Fibroblast of lung (primary cell): ENCODE data around the gene TGM4. TPM values are rescaled to one million over a fixed set of nuclear protein-coding genes. Genes with fewer than 3 reads are reported as not detected.

Source experiments
- DNase-seq, 2 donors: peaks; one replicate each; pipeline versions ENCODE4 v3.0.0 to v3.0.0-alpha.2; 2010; ENCODE audit warnings: low read depth in 2 of 2
- H2AFZ ChIP-seq: 2 replicates; pipeline ENCODE4 v1.5.1; 2012; ENCODE audit warnings: low read length, control low read depth, inconsistent platforms
- H3K27ac ChIP-seq: 2 replicates; pipeline ENCODE4 v1.5.1; 2011; ENCODE audit warnings: low read length, control low read depth; ENCODE audit not compliant: insufficient read depth
- H3K27me3 ChIP-seq: 2 replicates; pipeline ENCODE4 v1.5.1; 2011; ENCODE audit warnings: mild to moderate bottlenecking, low read length; ENCODE audit not compliant: control insufficient read depth, insufficient read depth
- H3K36me3 ChIP-seq: 2 replicates; pipeline ENCODE4 v1.5.1; 2011; ENCODE audit warnings: low read length; ENCODE audit not compliant: control insufficient read depth, insufficient read depth
- H3K4me1 ChIP-seq: 2 replicates; pipeline ENCODE4 v1.5.1; 2011; ENCODE audit warnings: low read length; ENCODE audit not compliant: control insufficient read depth, insufficient read depth; ENCODE audit errors: extremely low read depth
- H3K4me2 ChIP-seq: 2 replicates; pipeline ENCODE4 v1.5.1; 2011; ENCODE audit warnings: low read length, control low read depth; ENCODE audit not compliant: insufficient read depth; ENCODE audit errors: extremely low read depth
- H3K4me3 ChIP-seq, 4 experiments: fragments of 200-600 bp in 1 of 4; sonication (generic) in 1 of 4; replicated peaks in 1 of 4; 2 replicates each; pipeline ENCODE4 v1.5.1; 2011 to 2016; ENCODE audit warnings: low read length in 4 of 4, low read depth in 3 of 4, mild to moderate bottlenecking in 3 of 4, control low read depth in 2 of 4, inconsistent platforms in 1 of 4, mixed read lengths in 1 of 4; ENCODE audit not compliant: insufficient read depth in 1 of 4; ENCODE audit errors: control extremely low read depth in 1 of 4
- H3K79me2 ChIP-seq: 2 replicates; pipeline ENCODE4 v1.5.1; 2012; ENCODE audit warnings: mild to moderate bottlenecking, low read length, inconsistent platforms; ENCODE audit not compliant: control insufficient read depth, insufficient read depth
- H3K9ac ChIP-seq: 2 replicates; pipeline ENCODE4 v1.5.1; 2011; ENCODE audit warnings: mild to moderate bottlenecking, low read length, control low read depth; ENCODE audit not compliant: insufficient read depth
- H3K9me3 ChIP-seq: 2 replicates; pipeline ENCODE4 v1.5.1; 2012; ENCODE audit warnings: low read depth, low read length; ENCODE audit not compliant: control insufficient read depth, insufficient read depth
- H4K20me1 ChIP-seq: 2 replicates; pipeline ENCODE4 v1.5.1; 2011; ENCODE audit warnings: low read length; ENCODE audit not compliant: control insufficient read depth, insufficient read depth; ENCODE audit errors: extremely low read depth
- EZH2 ChIP-seq: IDR thresholded peaks from 2 replicates; pipeline ENCODE4 v1.5.1; 2012; ENCODE audit warnings: low read length, control low read depth, mild to moderate bottlenecking; ENCODE audit errors: missing control alignments
- polyA plus RNA-seq, 2 donors: library from polyadenylated mRNA; depleted of rRNA in 1 of 2; stranded (reverse) in 1 of 2; unstranded in 1 of 2; fragments of >200 nt; gene quantifications; 2 replicates each; pipeline ENCODE4 v1.2.1, GENCODE V29; 2011 to 2012; ENCODE audit warnings: missing spikeins in 1 of 2
- total RNA-seq: library from RNA; depleted of rRNA; stranded (reverse); fragments of >200 nt; gene quantifications from 2 replicates; pipeline ENCODE4 v1.2.1, GENCODE V29; 2014
- TF ChIP-seq, protein P1 (sequence below), 2 donors: IDR thresholded peaks in 1 of 2; conservative IDR thresholded peaks in 1 of 2; 1 replicate in 1 of 2; 2 replicates in 1 of 2; pipeline ENCODE4 v1.5.1; 2011 to 2012; ENCODE audit warnings: low read length in 2 of 2, control low read depth in 1 of 2, inconsistent platforms in 1 of 2, low read depth in 1 of 2, mild to moderate bottlenecking in 1 of 2

The TGM4 gene
- total and polyA plus RNA-seq, 2 donors (not counting 1 experiment from before 2014, with no cell fraction given) = not detected

DNA sequence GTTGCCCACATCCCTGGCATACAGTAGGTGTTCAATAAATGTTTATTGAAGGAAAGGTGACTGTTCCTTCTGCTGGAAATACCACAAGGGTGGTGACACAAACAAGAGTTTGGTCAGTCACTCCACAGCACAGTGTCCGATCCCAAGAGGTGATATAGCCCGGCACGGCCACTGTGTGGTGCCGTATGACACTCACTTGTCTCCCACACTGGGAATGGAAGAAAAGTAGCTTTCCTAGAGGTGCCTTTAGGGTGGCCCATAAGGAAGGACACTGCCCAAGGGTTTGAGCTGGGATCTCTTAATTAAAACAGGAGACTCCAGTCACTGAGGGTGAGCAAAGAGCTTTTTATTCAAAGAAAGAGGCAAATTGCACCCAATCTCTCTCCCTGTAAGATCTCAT, 40.5 kb downstream of the TGM4 start:
- H3K4me1 ChIP-seq = no peaks in the 10 kb centered on the region
- DNase-seq = no peak
- no peak for TF ChIP-seq EZH2
- TF ChIP-seq, protein P1, sequence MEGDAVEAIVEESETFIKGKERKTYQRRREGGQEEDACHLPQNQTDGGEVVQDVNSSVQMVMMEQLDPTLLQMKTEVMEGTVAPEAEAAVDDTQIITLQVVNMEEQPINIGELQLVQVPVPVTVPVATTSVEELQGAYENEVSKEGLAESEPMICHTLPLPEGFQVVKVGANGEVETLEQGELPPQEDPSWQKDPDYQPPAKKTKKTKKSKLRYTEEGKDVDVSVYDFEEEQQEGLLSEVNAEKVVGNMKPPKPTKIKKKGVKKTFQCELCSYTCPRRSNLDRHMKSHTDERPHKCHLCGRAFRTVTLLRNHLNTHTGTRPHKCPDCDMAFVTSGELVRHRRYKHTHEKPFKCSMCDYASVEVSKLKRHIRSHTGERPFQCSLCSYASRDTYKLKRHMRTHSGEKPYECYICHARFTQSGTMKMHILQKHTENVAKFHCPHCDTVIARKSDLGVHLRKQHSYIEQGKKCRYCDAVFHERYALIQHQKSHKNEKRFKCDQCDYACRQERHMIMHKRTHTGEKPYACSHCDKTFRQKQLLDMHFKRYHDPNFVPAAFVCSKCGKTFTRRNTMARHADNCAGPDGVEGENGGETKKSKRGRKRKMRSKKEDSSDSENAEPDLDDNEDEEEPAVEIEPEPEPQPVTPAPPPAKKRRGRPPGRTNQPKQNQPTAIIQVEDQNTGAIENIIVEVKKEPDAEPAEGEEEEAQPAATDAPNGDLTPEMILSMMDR (conservative IDR thresholded peaks at IDR 0.05 in 1 of 2, IDR thresholded peaks at IDR 0.05 in 1 of 2; ENCODE audit: low read depth in 1 of 2, low read length in 2 of 2) = peak in 1 of 2 donors; percentile 40
- no peak overlapping the region for H3K4me3 ChIP-seq
- H3K79me2 ChIP-seq = no peaks in the 10 kb centered on the region
- no peak overlapping the region for H2AFZ ChIP-seq
- no peak overlapping the region for H3K27ac ChIP-seq
- no peak overlapping the region for H3K9ac ChIP-seq
- no peak overlapping the region for H3K4me2 ChIP-seq
- H4K20me1 ChIP-seq = no peaks in the 10 kb centered on the region
- H3K9me3 ChIP-seq = no peaks in the 10 kb centered on the region
- no peaks in the 10 kb centered on the region for H3K27me3 ChIP-seq
- peaks cover 2% of the 10 kb centered on the region for H3K36me3 ChIP-seq

DNA sequence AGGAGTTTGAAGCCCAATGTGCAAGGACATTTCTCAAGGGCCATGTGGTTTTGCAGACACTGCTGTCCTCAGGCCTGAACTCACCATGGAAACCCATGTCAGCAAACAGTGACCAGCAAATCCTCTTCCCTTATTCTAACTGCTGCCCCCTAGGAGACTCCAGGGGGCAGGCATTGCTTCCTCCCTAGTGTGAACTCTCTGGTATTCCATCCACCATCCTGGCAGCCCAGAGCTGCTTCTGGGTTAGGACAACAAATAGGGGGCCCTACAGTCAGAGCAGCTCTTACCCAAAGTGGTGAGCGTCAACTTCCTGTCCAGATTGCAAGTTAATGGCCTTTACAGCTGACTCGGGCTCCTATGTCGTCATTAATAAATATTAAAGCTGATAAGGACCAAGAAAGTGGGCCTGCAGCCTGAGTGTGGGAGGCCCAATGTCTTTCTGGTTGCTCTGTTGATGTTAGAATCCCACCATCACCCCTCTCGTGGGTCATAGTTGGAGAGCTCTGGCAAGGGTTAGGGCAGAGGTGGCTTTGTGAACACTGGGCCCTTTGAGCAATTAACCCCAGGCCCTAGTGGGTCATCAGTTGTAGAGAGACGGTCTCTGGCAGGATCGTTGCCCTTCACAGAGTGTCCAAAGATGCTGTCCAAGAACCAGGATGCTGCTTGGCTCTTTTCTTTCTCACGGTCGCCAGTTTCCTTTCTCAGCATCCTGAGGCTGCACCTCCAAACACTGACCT, 41.5 kb downstream of the TGM4 start:
- no peak overlapping the region for H3K27ac ChIP-seq
- no peak overlapping the region for H3K4me2 ChIP-seq
- no peak overlapping the region for H3K9ac ChIP-seq
- no peaks in the 10 kb centered on the region for H4K20me1 ChIP-seq
- DNase-seq = peak in 1 of 2 donors; percentile 28
- H2AFZ ChIP-seq = no peak overlapping the region
- H3K4me3 ChIP-seq = no peak overlapping the region
- no peaks in the 10 kb centered on the region for H3K9me3 ChIP-seq
- no peaks in the 10 kb centered on the region for H3K79me2 ChIP-seq
- peaks cover 2% of the 10 kb centered on the region for H3K36me3 ChIP-seq
- no peaks in the 10 kb centered on the region for H3K27me3 ChIP-seq
- no peaks in the 10 kb centered on the region for H3K4me1 ChIP-seq
- TF ChIP-seq, protein P1 (conservative IDR thresholded peaks at IDR 0.05 in 1 of 2, IDR thresholded peaks at IDR 0.05 in 1 of 2; ENCODE audit: low read depth in 1 of 2, low read length in 2 of 2) = no peak
- TF ChIP-seq EZH2 = no peak

DNA sequence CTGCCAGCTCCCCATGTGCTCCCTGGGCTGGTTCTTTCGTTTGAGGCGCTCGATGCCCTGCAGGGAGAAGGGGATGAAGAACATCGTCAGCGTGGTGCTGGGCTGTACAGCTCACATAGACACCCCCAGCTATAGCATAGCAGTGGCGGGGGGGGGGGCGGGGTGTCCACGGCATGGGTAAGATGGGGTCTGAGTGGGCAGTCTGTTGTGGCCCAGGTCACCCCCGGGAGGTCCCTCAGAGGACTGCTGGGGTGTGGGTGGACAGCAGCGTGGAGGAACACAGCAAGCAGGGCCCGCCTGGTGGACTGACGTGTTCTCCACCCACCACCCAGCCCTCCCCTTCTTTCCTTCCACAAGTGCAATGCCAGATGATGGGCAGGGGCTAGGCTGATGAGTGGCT, 43.7 kb downstream of the TGM4 start:
- Histone ChIP-seq H3K4me2 (no peak overlapping the region), H3K79me2 (no peaks in the 10 kb centered on the region), H3K4me3 (no peak overlapping the region), H3K27me3 (no peaks in the 10 kb centered on the region), H3K27ac (no peak overlapping the region), H2AFZ (no peak overlapping the region), H3K9ac (no peak overlapping the region), H4K20me1 (no peaks in the 10 kb centered on the region), H3K9me3 (no peaks in the 10 kb centered on the region), H3K4me1 (no peaks in the 10 kb centered on the region), H3K36me3 (peaks cover 8% of the 10 kb centered on the region)
- no peak for TF ChIP-seq EZH2
- TF ChIP-seq, protein P1 (conservative IDR thresholded peaks at IDR 0.05 in 1 of 2, IDR thresholded peaks at IDR 0.05 in 1 of 2; ENCODE audit: low read depth in 1 of 2, low read length in 2 of 2) = no peak
- no peak for DNase-seq
